Stimulated activated CD8-positive, alpha-beta memory T cell treated with anti-CD3 and anti-CD28 coated beads, Interleukin-12 subunit alpha, Interleukin-12 subunit beta, amount 100 ng/mL, for 4 hours (primary cell): Measurements from ENCODE around the gene NR3C2.
"Not testable (repeated sequence)": the region's sequence is repeated elsewhere in the genome, so short reads cannot be mapped to it uniquely, and the experiment has no call there.

ENCODE experiments used
- DNase-seq: peaks from one replicate; pipeline ENCODE4 v3.0.0-alpha.2; 2020; ENCODE audit warnings: low read depth

The NR3C2 gene

GRCh38 chr4:148101790-148102189, 340.4 kb downstream of the NR3C2 start:
- DNase-seq: no peak

- DNase-seq: no peak
Observed at GRCh38 chr4:148101235-148101634, 341.0 kb downstream of the NR3C2 start.

DNA sequence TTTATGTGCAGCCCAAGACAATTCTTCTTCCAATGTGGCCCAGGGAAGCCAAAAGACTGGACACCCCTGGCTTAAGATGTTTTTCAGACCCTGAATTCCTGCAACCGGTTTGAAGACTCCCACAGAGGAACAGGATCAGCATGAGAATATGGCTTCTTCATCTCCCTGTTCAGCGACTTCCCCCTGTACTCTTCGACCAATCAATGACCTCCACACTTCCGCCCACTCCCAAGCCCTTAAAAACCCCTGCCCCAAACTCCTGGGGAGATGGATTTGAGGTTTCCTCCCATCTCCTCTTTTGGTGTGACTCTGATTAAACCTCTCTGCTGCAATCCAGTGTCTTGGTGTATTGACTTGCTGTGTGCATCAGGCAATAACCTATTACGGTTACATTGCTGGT, 344.4 kb downstream of the NR3C2 start:
- no peak for DNase-seq

- DNase-seq: no peak
Observed at GRCh38 chr4:148095346-148095923, 346.8 kb downstream of the NR3C2 start.

GRCh38 chr4:148094149-148094548, 348.1 kb downstream of the NR3C2 start:
- DNase-seq: no peak

- no peak for DNase-seq
Observed at GRCh38 chr4:148093065-148093464, 349.1 kb downstream of the NR3C2 start.

GRCh38 chr4:148092316-148093014, 349.7 kb downstream of the NR3C2 start:
- no peak for DNase-seq

DNA sequence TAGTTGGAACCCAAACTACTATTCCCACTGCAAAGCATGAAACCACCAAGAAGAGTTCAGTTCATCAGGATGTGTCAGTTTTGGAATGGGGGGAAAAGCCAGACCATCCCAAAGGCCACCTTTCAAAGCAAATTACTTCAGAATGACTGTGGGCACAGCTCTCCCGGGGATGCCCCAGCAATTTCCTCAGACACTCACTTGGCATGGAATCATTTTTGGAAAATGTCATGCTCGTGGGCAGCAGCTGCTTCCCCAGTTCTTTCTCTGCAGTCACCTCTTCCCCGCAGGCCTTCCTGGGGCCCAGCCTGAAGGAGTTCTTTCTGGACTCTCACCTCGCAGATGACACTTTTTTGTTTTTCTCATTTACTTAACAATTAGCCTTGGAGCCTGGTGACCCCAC, 350.3 kb downstream of the NR3C2 start:
- DNase-seq: no peak

DNA sequence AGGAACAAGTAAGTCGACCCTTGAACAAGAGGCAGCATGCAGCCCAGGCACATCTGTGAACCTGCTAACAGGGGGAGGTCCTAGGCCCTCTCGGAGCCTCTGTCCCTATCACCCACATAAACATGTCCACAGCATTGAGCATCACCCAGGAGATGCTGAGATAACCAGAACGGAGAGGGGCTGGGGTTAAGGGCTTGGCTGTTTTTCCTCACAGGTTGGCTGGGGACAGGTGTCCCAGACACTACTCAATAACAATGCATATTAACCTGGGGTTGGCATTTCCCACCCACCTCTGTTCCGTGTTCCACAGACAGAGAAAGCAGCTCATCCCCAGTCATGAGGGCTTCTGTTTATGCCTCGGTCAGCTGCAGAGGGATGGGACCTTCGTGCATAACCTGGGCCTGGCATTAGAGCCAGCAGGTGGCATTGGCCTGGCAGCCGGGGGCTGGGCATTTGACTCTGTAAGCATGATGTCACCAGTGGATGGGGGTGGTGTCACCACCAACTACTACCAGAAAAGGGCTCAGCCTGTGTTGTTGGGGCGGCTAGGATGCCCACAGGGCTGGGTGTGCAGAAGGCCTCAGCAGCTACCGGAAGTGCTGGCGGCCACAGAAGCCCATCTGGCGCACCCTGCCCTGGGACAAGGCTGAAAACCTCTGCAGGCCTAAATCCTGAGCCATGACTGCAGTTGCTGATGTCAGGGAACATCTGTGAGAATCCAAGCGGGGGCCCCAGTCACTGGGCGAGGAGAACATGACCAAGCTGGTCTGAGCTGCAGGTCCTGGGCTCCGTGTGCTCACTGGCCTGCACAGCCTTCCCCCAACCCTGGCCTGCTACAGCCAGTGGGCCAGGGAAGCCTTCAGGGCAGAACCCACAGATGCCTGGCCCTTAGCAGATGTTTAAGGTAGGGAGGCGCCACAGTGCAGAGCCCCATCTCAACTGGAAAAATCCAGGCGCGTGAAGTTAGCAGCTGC, 351.4 kb downstream of the NR3C2 start:
- no peak for DNase-seq

DNA sequence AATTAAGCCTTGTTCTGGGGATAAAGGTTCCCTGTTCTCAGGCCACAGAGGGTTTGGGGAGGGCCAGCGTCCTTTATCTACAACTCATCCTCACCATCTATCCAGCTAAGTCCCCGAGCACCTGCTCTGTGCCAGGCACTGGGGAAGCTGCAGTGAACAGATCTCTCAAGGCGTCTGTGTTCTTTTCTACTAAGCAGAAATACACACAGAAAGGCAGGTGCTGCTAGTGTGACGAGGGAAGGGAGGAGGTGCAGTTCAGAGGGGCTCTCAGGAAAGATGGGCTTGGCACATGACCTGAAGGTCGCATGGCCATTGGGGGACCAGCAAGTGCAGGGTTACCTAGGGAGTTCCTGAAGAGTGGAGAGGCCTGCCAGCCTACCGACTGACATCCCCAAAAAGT, 352.2 kb downstream of the NR3C2 start:
- DNase-seq: no peak

DNA sequence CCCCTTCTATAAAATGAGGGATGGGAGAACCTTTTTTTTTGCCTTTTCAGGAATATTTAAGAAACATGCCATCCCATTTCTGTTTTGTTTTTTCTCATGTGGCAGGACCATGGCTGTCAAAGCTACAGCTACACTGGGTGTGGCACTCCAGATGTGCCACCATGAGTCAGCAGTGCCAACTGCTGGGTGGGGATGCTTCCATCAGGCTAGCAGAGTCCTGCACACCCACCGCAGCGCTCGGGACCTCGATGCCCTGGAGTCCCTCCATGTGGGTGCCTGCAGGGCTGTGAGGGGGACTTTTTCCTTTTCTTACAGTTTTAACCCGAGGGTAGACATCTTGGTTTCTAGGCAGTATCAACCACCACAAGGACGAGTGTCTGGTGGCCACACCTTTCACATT, 352.6 kb downstream of the NR3C2 start:
- no peak for DNase-seq

DNA sequence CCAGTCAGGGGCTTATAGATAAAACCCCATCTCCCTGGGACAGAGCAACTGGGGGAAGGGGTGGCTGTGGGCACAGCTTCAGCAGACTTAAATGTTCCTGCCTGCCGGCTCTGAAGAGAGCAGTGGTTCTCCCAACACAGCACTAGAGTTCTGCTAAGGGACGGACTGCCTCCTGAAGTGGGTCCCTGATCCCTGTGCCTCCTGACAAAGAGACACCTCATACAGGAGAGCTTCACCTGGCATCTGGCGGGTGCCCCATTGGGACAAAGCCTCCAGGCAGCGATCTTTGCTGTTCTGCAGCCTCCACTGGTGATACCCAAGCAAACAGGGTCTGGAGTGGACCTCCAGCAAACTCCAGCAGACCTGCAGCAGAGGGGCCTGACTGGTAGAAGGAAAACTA, 359.1 kb downstream of the NR3C2 start:
- not testable (repeated sequence) for DNase-seq

DNA sequence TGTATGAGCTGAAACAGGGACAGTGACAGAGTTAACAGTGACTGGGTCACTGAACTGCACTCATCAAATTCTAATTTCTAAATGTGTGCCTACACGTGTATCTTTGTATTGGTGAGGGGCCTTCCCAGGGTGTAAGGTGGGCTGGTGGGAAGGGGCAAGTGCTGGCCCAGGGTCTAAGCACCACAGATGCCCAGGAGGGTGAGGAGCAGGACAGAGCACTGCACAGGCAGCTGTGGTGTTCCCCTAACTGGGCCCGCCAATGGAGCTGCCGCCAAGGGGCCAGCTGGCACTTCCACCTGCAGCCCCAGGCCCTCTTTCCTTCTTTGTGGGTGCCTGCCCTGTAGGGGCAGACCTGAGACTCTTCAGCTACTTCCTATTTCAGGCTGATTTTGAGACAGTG, 360.5 kb downstream of the NR3C2 start:
- no peak for DNase-seq

DNA sequence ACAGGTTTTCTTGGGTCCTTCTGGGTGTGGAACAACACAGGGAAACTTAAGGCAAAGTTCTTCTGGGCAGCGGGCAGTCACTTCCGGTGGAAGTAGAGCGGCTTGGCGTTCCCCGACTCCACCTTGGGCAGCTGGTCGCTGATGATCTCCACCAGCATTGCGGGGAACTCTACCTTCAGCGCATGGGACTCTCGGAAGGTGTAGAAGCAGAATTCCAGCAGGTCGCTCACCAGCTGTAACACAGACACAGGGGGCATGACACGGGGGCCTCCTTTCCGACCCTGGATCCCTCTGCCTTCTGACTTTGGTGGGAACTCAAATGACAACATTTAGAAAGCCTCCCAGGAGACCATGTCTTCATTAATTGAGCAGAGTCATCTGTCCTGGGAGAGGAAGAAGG, 360.9 kb downstream of the NR3C2 start:
- DNase-seq: no peak

DNA sequence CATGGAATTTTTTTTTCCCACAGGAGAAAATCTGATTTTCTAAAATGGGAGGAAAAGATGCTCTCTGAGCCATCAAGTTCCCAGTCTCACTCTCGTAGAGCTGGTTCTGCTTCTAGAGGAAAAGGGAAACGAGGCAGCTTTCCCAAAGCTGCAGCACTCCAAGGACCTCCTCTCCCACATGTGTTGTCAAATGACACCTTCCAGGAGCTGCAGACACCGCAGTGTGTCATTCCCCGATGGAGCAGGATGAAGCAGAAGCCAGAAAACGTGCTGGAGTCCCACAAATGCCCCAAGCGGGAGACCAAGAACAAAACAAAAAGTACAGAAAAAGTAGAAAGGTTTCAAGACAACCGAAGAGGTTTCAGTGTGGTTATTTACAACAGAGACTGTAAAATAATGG, 362.3 kb downstream of the NR3C2 start:
- DNase-seq: no peak

DNA sequence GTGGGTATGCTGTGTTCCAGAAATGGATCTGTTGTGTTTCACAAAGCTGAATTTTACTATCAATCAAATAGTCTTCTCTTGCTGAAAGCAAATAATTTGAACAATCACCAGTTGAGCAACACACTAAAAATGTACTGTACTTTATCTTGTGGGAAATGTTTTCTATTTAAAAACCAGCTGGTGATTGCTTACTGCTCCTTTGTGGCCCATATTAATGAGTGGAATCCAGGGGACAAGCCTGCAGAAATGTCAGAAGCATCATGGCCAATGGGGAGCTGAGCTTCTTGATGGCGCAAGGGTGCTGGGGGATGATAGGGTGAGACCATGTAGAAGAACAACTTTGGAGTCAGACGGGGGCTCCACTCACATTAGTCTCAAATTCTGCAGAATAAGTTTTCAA, 364.2 kb downstream of the NR3C2 start:
- DNase-seq: no peak

DNA sequence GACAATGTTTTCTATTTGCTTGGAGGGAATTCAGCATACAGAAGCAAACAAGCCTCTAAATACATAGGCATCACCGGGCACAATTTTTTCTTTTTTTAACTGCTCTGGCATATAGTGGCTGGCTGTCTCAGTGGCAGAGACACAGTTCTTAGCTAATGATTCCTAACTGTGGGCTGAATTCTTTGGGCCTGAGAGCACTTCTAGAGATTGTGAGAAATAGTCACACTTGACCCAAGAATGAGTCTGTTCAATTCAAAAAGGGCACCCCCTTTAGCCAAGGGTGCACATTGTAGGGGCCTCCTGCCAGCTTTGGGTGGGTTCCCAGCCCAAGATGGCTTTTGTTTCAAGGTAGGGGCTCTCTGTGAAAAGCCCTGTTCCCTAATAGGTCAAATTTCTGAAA, 364.6 kb downstream of the NR3C2 start:
- DNase-seq: no peak

- no peak for DNase-seq
Observed at GRCh38 chr4:148076964-148077363, 365.2 kb downstream of the NR3C2 start.

GRCh38 chr4:148075438-148075837, 366.8 kb downstream of the NR3C2 start:
- no peak for DNase-seq

DNA sequence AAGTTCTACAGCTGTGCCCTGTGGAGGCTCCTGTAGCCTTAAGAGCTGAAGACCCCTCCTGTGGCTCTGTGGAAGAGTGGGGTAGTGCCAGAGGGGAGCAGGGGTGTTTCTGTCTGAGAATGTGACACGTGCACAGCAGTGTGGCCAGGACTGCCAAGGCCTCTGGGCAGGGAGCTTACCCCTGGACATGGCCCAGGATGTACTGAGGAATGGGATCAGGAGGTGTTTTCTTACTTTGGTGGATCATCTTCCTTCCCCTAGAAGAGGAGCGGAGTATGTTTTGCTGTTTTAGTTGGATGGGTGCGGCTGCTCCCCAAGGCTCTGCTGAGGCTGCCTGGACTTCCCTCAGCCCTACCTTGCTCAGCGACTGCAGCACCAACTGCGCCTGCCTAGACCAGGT, 367.8 kb downstream of the NR3C2 start:
- DNase-seq: no peak

GRCh38 chr4:148073349-148073748, 368.9 kb downstream of the NR3C2 start:
- no peak for DNase-seq

DNA sequence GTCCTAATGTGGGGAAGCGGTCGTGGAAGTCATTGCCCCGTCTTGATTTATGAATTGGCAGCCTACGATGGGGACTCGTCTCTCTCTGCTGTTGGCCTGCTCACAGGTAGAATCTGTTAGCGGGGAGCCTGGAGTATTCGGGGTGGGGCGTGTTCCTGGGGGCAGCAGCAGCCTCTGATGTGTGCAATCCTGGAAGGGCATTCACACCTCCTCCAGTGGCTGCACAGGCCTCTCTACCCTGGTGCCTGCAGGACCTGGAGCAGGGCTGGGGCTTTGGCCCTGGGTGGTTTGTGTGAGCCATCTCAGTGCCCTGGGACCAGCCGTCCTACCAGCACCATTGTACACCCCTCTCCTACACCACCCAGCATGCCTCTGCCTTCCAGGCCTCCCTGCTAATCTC, 369.4 kb downstream of the NR3C2 start:
- no peak for DNase-seq

- DNase-seq: no peak
Observed at GRCh38 chr4:148071009-148071408, 371.2 kb downstream of the NR3C2 start.
